HS-5 (cell line): ENCODE results near the gene NCKAP5.
A peak's percentile ranks its signal among the peaks of the same experiment; 100 is the strongest.

ENCODE experiments used
- DNase-seq: peaks from one replicate; pipeline ENCODE4 v3.0.0-alpha.2; 2012; ENCODE audit warnings: low read depth

The NCKAP5 gene

DNA sequence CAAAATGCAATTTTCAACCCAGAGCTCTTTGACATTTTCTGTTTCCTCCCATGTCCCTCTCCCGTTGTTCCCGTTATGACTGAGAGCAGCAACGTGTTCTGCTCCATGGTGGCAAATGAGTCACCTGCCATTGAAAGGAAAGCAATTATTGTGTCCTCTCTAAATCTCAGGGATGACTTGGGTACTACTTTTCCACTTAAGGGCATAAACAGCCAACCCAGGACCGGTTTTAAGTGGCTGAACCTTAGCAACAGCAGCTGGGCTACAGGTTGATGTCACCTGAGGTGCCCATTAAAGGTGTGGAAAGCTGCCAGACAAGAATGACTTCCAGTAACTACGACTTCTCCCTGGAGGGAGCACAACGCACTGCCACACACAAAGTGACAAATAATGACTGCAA lies 236.8 kb downstream of the NCKAP5 start:
- DNase-seq, result no peak

- DNase-seq, result no peak
These were observed 241.4 kb downstream of the NCKAP5 start for GRCh38 chr2:133326652-133327397.

GRCh38 chr2:133324150-133324561 lies 244.1 kb downstream of the NCKAP5 start:
- DNase-seq, result peak; percentile 52

DNA sequence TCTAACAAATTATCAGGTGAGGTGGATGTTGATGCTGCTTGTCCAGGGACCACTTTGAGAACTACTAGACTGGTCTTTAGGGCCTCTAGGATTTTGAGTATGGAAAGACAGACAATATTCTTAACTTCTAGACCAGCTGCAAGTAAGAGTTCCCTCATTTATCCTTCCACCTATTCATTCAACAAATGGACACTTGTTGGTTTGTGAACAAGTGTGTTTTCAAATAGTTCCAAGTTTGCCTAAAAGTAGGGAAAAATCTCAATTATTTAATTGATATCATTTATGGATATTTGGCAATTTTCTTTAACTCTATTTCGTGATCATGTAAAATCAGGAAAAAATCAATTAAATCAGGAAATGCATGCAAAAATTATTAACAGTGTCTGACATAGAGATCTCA lies 245.4 kb downstream of the NCKAP5 start:
- no peak for DNase-seq

- DNase-seq, result no peak
These were observed 251.1 kb downstream of the NCKAP5 start for GRCh38 chr2:133317178-133317577.

DNA sequence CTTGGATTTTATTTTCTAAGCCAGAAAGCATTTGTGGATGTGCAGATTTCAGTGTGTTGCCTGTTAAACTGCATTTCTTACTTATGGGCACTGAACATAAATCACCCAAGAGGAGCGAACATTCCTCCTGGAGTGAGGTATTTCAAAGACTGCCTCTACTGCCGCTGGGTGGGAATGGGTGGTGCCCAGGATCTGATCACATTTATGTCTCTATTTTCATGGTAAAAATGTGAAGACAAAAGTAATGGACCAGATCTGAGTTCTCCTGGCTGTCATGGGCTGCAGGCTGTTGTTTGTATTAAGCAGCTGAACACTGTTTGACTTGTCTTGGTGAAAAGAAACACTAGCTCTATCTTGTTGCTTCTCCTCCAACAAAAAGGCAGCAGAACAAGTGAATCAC lies 251.7 kb downstream of the NCKAP5 start:
- no peak for DNase-seq

DNA sequence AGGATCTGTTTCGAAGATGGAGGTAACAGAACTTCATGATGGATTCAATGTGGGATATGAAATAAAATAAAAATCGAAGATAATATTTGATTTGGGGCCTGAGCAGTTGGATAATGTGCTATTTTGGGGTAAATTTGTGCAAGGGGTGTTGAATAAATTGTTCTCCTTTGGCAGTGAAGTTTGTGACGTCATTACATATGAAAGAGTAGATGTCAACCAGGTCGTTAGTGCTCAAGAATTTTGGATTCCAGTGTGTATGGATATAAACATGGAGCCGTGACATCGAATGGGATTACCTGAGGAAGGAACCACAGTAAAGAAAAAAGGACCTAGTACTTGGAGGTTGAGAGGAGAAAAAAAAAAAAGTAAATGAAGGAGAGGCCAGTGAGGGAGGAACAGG lies 253.0 kb downstream of the NCKAP5 start:
- DNase-seq, result no peak

DNA sequence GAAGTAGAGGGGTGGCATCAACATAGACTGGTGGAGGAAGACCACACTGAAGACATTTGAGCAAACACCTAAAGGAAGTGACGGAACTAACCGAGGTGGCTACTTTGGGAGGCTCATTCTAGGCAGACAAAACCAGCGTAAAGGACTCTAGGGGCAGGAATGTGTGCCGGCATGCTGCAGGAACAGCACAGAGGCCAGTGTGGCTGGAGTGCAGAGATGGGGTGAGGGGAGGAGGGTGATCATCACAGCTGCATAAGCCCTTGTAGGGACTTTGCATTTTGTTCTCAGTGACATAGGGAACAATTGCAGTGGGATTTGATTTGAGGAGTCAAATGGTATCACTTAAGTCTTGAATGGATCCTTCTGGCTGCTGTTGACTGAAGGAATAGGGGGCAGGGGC lies 253.5 kb downstream of the NCKAP5 start:
- no peak for DNase-seq

DNA sequence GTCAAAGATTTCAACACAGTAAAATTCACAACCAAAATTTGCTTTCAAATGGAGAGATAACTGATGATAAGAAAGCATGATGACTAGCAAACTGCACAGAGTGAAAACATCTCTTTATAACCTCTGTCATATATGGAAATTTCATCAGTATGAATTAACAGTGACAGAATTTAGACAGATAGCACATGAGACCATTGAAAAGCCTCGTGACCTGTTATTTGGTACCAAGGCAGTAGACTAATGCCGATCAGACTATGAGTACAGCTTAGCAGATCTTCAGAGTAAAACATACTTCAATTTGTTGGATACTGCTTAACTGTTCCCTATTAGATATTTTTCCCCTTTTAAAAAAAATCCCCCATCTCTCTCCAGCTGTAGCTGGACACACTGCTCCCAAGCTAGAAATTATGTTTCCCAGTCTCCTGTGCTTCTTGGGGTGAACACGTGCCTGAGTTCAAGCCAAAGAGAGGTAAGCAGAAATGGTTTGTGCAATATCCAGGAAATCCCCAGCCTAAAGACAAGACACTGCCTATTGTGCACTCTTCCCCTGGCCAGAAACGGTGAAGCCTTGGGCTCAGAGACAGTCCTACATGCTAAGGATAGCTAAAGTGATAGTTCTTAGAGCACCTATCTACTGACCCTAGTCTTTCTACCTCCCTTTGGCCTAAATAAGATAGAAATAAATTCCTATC lies 256.1 kb downstream of the NCKAP5 start:
- DNase-seq, result no peak

DNA sequence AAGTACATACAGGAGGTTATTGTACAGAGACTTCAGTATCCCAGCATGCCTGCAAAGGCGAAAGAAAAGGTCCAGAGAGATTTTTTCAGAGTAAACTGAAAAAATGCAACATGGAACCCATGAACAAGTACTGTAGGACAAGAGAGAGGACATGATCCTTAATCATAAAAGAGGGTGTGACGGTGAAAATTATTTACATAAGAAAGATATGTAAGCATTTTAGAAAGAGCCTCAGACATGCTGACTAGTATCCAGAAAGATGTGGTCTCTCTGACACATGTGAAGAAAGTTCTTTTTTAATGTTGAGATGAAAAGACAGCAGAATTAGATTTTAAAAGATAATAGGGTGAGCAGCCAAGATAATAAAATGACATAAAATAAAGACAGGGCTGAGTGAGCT lies 262.0 kb downstream of the NCKAP5 start:
- no peak for DNase-seq

- DNase-seq, result no peak
These were observed 263.9 kb downstream of the NCKAP5 start for GRCh38 chr2:133304344-133304743.

DNA sequence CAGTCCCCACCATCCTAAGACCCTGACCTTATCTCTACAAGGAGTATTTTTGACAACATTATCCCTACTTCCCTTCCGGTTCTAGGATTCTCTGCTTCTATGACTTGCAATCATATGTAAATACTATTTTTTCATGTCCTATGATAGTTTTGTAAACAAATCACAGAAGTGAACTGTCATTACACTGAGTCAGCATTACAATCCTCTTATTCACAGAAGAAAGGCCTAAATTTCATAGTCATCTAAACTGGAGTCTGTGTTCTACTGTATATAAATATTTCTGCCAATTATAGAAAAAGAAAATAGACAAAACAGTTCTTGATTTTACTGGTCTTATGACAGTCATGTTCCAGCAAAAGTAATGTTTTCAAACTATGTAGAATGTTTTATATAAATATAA lies 265.1 kb downstream of the NCKAP5 start:
- no peak for DNase-seq

GRCh38 chr2:133296401-133296800 lies 271.9 kb downstream of the NCKAP5 start:
- DNase-seq, result no peak

GRCh38 chr2:133293544-133294353 lies 274.5 kb downstream of the NCKAP5 start:
- no peak for DNase-seq

GRCh38 chr2:133292259-133292658 lies 276.0 kb downstream of the NCKAP5 start:
- no peak for DNase-seq

- DNase-seq, result no peak
These were observed 280.6 kb downstream of the NCKAP5 start for GRCh38 chr2:133287709-133288108.

DNA sequence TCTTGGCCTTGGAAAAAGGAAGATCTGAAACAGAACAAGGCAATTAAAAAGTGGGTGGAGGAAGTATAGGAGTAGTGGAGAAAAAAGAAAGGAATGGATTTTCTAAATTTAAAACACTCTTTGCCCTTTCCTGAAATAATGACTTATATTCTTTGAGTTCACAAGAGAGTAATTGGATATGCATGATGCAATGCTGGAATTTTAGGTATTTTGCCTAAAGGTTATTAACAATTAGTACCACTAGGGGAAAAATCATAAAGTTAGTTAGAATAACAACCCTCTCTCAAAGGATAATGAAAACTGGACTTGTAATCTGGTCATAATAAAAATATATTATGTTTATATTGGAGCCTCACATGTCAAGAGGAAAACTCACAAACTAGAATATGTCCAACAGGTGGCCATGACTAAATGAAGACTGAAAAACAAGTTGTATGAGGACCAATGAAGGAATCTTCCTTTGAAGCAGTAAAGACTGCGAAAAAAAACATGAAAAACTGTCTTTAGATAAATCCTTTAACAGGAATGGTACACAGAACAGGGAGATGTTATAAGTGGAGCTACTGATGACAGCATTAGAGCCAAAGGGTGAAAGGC lies 281.8 kb downstream of the NCKAP5 start:
- no peak for DNase-seq

DNA sequence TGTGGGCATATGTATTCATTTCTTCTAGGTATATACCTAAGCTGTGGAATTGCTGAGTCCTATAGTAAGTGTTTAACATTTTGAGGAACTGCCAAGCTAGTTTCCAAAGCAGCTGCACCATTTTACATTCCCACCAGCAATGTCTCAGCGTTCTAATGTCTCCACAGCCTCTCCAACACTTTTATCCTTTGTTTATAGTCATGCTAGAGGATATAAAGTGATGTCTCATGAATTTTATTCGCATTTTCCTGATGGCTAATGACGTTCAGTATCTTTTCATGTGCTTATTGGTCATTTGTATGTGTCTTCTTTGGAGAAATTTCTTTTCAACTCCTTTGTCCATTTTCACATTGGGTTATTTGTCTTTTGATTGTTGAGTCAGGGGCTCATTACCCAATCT lies 295.2 kb downstream of the NCKAP5 start:
- no peak for DNase-seq

DNA sequence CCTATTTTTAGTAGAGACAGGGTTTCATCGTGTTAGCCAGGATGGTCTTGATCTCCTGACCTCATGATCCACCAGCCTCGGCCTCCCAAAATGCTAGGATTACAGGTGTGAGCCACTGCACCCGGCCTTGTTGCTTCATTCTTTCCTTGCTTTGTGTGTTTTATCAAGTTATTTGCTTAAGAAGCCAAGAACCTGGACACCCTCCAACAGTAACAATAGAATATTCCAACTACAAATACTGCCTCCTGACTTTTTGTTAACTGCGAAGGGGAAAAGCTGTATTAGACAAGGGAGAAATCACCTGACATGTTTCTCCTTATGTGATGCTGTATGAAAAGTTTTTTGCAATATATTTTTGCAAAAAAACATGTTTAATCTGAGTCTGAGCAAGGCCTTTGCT lies 297.2 kb downstream of the NCKAP5 start:
- no peak for DNase-seq

GRCh38 chr2:133270550-133270949 lies 297.7 kb downstream of the NCKAP5 start:
- no peak for DNase-seq

GRCh38 chr2:133266926-133267590 lies 301.2 kb downstream of the NCKAP5 start:
- DNase-seq, result no peak
